IPS-11a (cell line): Measurements from ENCODE around the gene UPF2.

ENCODE experiments used
- H3K4me3 ChIP-seq: one replicate; pipeline ENCODE4 v1.5.1; 2013; ENCODE audit warnings: low read depth, low read length, control low read depth

Gene UPF2

DNA sequence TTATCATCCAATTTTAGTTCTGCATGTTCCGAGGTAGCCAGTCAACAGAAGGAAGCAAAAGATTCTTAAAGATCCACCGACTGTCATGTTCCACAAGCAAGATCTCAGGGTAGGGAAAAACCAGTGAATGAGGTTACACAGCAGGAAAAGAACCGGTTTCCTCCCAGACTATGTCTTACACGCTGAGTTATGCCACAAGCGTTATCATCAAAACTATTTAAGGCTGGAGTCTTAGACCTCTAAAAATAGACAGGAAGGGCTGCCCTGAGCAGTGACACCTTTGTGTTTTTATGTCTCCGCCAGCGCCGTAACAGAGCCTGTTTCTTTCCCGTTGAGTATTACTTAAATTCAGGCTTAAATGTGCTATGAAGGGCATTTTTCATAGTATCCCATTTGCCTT is 171.1 kb downstream of the UPF2 start:
- no peak overlapping the region for H3K4me3 ChIP-seq

DNA sequence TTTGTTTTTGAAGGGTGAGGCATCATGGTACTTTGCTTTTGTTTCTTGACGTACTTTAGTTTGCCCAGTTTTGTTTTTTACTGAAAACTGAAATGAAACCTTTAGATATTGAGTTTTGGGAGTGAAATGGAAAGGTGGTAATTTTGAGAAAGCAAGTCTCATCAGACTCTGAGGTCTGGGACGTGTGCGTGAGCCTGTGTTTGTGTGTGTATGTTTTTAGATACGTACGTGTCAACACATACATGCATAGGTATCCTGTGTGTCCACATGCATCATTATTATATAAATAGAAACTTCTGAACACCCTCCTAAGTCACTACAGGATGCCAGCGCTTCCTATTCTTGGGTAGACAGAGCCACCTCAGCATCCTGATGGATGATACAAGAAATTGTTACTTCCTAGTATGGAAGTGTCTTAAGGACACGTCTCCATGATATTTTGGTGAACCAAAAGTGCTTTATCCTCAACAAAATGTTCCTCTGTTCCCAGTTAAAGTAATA is 171.7 kb downstream of the UPF2 start:
- no peak overlapping the region for H3K4me3 ChIP-seq

DNA sequence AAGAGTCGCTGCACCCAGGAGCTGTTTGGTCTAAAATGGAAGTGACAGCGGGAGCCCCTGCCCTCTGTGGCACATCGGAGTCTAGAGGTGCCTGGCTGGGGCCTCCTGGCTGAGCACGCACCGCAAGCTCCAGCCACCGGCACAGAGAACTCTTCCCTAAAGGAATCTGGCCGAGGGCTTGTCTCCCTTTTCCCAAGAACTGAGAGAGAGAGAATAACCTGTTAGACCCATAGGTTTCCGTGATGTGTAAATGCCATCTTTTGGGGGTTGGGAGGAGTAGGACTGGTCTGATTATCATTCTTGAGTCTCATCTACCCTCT is 172.2 kb downstream of the UPF2 start:
- H3K4me3 ChIP-seq = no peak overlapping the region
